Heart left ventricle (tissue), 16 donors: Measurements from ENCODE around the gene SPEG. TPM values are rescaled to one million over a fixed set of nuclear protein-coding genes. Genes with fewer than 3 reads are reported as not detected.

Experiments used
- ATAC-seq, 4 donors: fragments of 200-7000 bp; cut with Tn5 transposase; one replicate each; pipeline ENCODE4 v1.9.1; 2020 to 2022; ENCODE audit warnings: moderate library complexity in 4 of 4, mild to moderate bottlenecking in 3 of 4, moderate number of reproducible peaks in 1 of 4
- DNase-seq, 5 donors: peaks; one replicate each; pipeline ENCODE4 v3.0.0-alpha.2; 2020
- H3K27ac ChIP-seq, 12 donors: fragments of 200-600 bp; sonication (generic) in 4 of 12; one replicate each; pipeline versions ENCODE4 v1.5.0 to v1.8.0; 2016 to 2022; ENCODE audit warnings: mild to moderate bottlenecking in 2 of 12
- H3K27me3 ChIP-seq, 9 donors: fragments of 200-600 bp; sonication (generic) in 2 of 9; one replicate each; pipeline versions ENCODE4 v1.5.1 to v1.8.0; 2016 to 2022; ENCODE audit warnings: mild to moderate bottlenecking in 3 of 9
- H3K36me3 ChIP-seq, 9 donors: fragments of 200-600 bp; sonication (generic) in 2 of 9; one replicate each; pipeline versions ENCODE4 v1.5.0 to v1.8.0; 2018 to 2022; ENCODE audit warnings: mild to moderate bottlenecking in 2 of 9
- H3K4me1 ChIP-seq, 12 donors: fragments of 200-600 bp; sonication (generic) in 4 of 12; one replicate each; pipeline versions ENCODE4 v1.5.0 to v1.8.0; 2016 to 2022; ENCODE audit warnings: mild to moderate bottlenecking in 3 of 12
- H3K4me3 ChIP-seq, 12 donors: fragments of 200-600 bp; sonication (generic) in 4 of 12; one replicate each; pipeline versions ENCODE4 v1.5.0 to v1.8.0; 2017 to 2022; ENCODE audit warnings: mild to moderate bottlenecking in 9 of 12, moderate library complexity in 4 of 12
- H3K9me3 ChIP-seq, 12 donors: fragments of 200-600 bp; sonication (generic) in 4 of 12; one replicate each; pipeline versions ENCODE4 v1.5.0 to v1.8.0; 2016 to 2022; ENCODE audit warnings: mild to moderate bottlenecking in 1 of 12
- POLR2A ChIP-seq, 2 donors: fragments of 450-650 bp; IDR thresholded peaks; one replicate each; pipeline ENCODE4 v1.6.1; 2017; ENCODE audit warnings: antibody characterized with exemption in 2 of 2, mild to moderate bottlenecking in 2 of 2, moderate library complexity in 2 of 2
- WGBS, 4 donors: extraction: QIAGEN DNeasy Blood & Tissue Kit in 2 of 4; methylation state at CpG; one replicate each; pipeline versions ENCODE4 v1.1.5 to v1.1.7; 2013 to 2018; 5-methylcytosine and 5-hydroxymethylcytosine counted together
- intact Hi-C, 10 donors: fragments of 100-400 bp; cut with DNase I; formaldehyde crosslinking; loops; one replicate each; pipeline versions ENCODE4 v1.11.1 to v1.14.2; 2022
- polyA plus RNA-seq, 2 donors: library from polyadenylated mRNA; stranded (reverse); fragments of 200-250 nt; gene quantifications; one replicate each; pipeline ENCODE4 v1.2.3, GENCODE V29; 2013
- total RNA-seq, 9 donors: library from RNA; depleted of rRNA in 2 of 9; stranded (reverse); fragments of >200 nt in 2 of 9; fragmentation: NEBNext Ultra II Directional in 3 of 9; extraction: Animal tissue kit (Norgen Biotek cat#: 25700) in 3 of 9; gene quantifications; one replicate each; pipeline versions ENCODE4 v1.1.0 to v1.2.4, GENCODE V29; 2016 to 2023
- TF ChIP-seq, protein P1 (sequence below), 12 donors: fragments of 200-600 bp; sonication (generic) in 4 of 12; IDR thresholded peaks; one replicate each; pipeline versions ENCODE4 v1.5.0 to v1.8.0; 2018 to 2022; ENCODE audit warnings: antibody characterized with exemption in 12 of 12, mild to moderate bottlenecking in 5 of 12
- donor health status: ischemic (EF 13 %, LVEDD 7.1; RV severe dilation, severe dysfunction).
- donor health status: healthy with polysubstance abuse.
- donor health status: DM: no; HTN: yes; CAD: no.
- donor health status: DM: no; HTN: no; CAD: no.
- donor health status: ischemic (EF 25% LVEDD 6.9; RV normal size, moderate dysfunction).
- donor health status: ischemic (EF 25% LVEDD 5.7; RV mildly dilated, moderate dysfunction).
- donor health status: healthy.
- donor health status: DM: yes; HTN: yes; CAD: no.
- donor health status: ischemic (EF 35%, LVEDD 5.7; RV mildly dilated, moderate dysfunction).
- donor health status: nonischemic (EF 11% LVEDD 7.7; RV severe dilation, severe dysfunction).
- donor health status: DM: yes; HTN: yes; CAD: no.
- donor health status: PGD.
- donor health status: ischemic (EF 29% LVEDD 5.4; RV normal size, mild dysfunction).
- donor health status: nonischemic (EF 23%, LVEDD 6.1; RV moderate dilation, normal function).

The SPEG gene
- total and polyA plus RNA-seq, 11 donors, result 64.8 to 150 (median 108) TPM

DNA sequence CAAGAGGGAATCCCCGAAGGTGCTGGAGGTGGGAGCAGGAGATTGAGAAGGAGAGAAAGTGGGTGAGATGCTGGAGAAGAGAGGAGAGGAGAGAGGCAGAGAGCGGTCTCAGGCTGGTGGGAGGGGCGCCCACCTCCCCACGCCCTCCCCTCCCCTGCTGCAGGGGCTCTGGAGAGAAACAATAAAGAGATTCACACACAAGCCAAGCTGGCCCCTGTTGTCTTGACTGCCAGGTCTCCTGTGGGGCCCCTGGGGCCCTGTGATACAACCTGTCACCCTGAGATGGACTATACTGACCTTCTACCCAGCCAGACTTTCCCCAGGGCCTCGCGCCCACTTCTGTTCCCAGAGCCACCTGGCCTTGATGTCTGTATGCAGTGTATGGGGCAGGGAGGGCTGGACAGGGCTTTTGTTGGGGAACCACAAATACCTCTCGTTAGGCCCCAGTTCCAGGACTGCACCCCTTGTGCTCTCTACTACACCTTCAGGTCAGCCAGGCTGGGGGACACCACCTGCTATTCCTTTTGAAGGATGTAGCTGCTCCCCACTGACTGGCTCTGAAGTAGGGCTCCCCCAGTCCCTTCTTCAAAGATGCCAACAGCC, 8.0 kb upstream of the SPEG start:
- ATAC-seq (peak in 2 of 4 donors; percentile 1 to 2), DNase-seq (peak in 1 of 5 donors; percentile 32)
- Histone ChIP-seq H3K36me3 (peaks cover 0 to 59% (median 23%) of the 10 kb centered on the region in 9 donors), H3K4me1 (peaks cover 0 to 26% (median 0%) of the 10 kb centered on the region in 12 donors), H3K27ac (peak overlapping the region in 9 of 12 donors; percentile 10 to 99 (median 96)), H3K9me3 (no peaks in the 10 kb centered on the region), H3K4me3 (no peak overlapping the region), H3K27me3 (no peaks in the 10 kb centered on the region)
- intact Hi-C loops, result loop anchor here in 1 of 10 donors (10.0 kb wide), 1 partner anchor 208 kb away; no protein-coding TSS in a partner anchor
- 62 to 85% (median 70%) methylated on average over 7 of the region's 7 CpGs for WGBS, 4 donors
- no peak for TF ChIP-seq POLR2A (IDR thresholded peaks at IDR 0.05)
- TF ChIP-seq, protein P1, sequence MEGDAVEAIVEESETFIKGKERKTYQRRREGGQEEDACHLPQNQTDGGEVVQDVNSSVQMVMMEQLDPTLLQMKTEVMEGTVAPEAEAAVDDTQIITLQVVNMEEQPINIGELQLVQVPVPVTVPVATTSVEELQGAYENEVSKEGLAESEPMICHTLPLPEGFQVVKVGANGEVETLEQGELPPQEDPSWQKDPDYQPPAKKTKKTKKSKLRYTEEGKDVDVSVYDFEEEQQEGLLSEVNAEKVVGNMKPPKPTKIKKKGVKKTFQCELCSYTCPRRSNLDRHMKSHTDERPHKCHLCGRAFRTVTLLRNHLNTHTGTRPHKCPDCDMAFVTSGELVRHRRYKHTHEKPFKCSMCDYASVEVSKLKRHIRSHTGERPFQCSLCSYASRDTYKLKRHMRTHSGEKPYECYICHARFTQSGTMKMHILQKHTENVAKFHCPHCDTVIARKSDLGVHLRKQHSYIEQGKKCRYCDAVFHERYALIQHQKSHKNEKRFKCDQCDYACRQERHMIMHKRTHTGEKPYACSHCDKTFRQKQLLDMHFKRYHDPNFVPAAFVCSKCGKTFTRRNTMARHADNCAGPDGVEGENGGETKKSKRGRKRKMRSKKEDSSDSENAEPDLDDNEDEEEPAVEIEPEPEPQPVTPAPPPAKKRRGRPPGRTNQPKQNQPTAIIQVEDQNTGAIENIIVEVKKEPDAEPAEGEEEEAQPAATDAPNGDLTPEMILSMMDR (IDR thresholded peaks at IDR 0.05), result no peak

DNA sequence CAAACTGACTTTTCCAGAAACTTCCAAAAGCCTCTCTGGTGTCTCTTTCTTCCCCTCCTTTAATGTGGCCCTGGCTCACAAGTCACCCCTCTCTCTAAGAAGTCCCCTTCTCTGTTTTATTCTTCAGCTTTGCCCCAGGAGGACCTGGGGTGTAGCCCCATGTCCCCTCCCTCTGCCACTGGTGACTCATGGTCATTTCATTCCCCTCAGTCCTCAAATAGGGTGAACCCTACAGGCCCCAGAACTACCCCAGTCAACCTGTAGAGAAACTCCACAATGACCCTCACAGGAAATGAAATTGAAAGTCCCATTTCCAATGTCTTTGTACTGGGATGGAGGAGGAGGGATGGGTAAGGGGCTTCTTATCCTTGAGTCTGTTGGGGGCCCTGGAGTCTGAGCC, 6.2 kb upstream of the SPEG start:
- DNase-seq, result peak in 1 of 5 donors; percentile 39
- Histone ChIP-seq H3K4me3 (no peak overlapping the region), H3K9me3 (no peaks in the 10 kb centered on the region), H3K4me1 (peaks cover 0 to 26% (median 0%) of the 10 kb centered on the region in 12 donors), H3K27ac (peak overlapping the region in 9 of 12 donors; percentile 24 to 99 (median 63)), H3K36me3 (peaks cover 0 to 41% (median 10%) of the 10 kb centered on the region in 9 donors), H3K27me3 (no peaks in the 10 kb centered on the region)
- TF ChIP-seq, protein P1 (IDR thresholded peaks at IDR 0.05), result no peak
- TF ChIP-seq POLR2A (IDR thresholded peaks at IDR 0.05), result no peak
- intact Hi-C loops, result loop anchor here in 1 of 10 donors (10.0 kb wide), 1 partner anchor 206 kb away; no protein-coding TSS in a partner anchor
- peak in 2 of 4 donors; percentile 6 to 11 for ATAC-seq

DNA sequence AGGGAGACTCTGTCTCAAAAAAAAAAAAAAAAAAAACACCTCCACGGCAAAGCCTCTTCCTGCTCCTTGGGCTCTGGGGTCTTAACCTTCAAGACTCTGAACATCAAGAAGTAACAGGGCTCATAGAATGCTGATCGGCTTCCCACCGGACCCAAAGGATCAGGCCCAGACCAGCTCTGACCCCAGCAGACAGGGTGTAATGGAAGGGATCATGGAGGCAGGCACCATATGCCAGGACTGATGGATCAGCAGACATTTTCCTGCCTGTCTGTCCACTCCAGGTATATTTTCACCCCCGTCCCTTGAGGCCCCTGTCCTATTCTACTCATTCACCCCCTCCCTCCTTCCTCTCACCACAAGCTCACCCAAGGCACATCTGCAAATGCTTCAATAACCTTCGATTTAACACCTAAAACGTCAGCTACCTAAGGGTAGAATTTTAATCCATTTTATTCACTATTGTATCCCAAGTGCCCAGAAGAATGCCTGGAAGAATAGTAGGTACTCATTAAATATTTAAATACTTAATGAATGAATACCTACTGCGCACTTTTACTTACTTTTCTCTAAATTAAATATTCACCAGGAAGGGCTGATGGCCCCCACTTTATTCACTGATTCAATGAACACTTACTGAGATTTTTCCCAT, 4.6 kb upstream of the SPEG start:
- WGBS, 4 donors, result 78 to 88% (median 85%) methylated on average over 7 of the region's 7 CpGs
- Histone ChIP-seq H3K27ac (peak overlapping the region in 11 of 12 donors; percentile 35 to 96 (median 75)), H3K9me3 (no peaks in the 10 kb centered on the region), H3K4me1 (peaks cover 0 to 22% (median 5%) of the 10 kb centered on the region in 12 donors), H3K4me3 (no peak overlapping the region), H3K36me3 (peaks cover 0 to 25% (median 0%) of the 10 kb centered on the region in 9 donors), H3K27me3 (peaks cover 0 to 12% (median 6%) of the 10 kb centered on the region in 9 donors)
- intact Hi-C loops, result loop anchor here in 3 of 10 donors (2.0 to 10.0 kb wide), 3 partner anchors 25 to 205 kb away; no protein-coding TSS in a partner anchor
- peak in 1 of 5 donors; percentile 19 for DNase-seq
- peak in 1 of 4 donors; percentile 1 for ATAC-seq
- TF ChIP-seq POLR2A (IDR thresholded peaks at IDR 0.05), result no peak
- TF ChIP-seq, protein P1 (IDR thresholded peaks at IDR 0.05), result no peak
